DOHH2 (cell line): ENCODE measurements around the gene TULP4.

Source experiments
- CTCF ChIP-seq: fragments of 200-600 bp; sonication (generic); IDR thresholded peaks from one replicate; pipeline ENCODE4 v1.5.1; 2014; ENCODE audit warnings: antibody characterized with exemption, mild to moderate bottlenecking, low read depth, low read length; ENCODE audit not compliant: poor library complexity, severe bottlenecking
- EZH2phosphoT487 ChIP-seq: fragments of 200-600 bp; sonication (generic); IDR thresholded peaks from 2 replicates; pipeline ENCODE4 v1.6.1; 2017; ENCODE audit warnings: borderline replicate concordance, mild to moderate bottlenecking, antibody characterized with exemption, low read length, moderate library complexity, mixed read lengths

- TF ChIP-seq CTCF (no peak), EZH2phosphoT487 (no peak)
Observed at GRCh38 chr6:158366363-158366762, 54.1 kb downstream of the TULP4 start.
